ENCODE measurements around the gene STAT4.

STAT4 gene, protein sequence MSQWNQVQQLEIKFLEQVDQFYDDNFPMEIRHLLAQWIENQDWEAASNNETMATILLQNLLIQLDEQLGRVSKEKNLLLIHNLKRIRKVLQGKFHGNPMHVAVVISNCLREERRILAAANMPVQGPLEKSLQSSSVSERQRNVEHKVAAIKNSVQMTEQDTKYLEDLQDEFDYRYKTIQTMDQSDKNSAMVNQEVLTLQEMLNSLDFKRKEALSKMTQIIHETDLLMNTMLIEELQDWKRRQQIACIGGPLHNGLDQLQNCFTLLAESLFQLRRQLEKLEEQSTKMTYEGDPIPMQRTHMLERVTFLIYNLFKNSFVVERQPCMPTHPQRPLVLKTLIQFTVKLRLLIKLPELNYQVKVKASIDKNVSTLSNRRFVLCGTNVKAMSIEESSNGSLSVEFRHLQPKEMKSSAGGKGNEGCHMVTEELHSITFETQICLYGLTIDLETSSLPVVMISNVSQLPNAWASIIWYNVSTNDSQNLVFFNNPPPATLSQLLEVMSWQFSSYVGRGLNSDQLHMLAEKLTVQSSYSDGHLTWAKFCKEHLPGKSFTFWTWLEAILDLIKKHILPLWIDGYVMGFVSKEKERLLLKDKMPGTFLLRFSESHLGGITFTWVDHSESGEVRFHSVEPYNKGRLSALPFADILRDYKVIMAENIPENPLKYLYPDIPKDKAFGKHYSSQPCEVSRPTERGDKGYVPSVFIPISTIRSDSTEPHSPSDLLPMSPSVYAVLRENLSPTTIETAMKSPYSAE

DNA sequence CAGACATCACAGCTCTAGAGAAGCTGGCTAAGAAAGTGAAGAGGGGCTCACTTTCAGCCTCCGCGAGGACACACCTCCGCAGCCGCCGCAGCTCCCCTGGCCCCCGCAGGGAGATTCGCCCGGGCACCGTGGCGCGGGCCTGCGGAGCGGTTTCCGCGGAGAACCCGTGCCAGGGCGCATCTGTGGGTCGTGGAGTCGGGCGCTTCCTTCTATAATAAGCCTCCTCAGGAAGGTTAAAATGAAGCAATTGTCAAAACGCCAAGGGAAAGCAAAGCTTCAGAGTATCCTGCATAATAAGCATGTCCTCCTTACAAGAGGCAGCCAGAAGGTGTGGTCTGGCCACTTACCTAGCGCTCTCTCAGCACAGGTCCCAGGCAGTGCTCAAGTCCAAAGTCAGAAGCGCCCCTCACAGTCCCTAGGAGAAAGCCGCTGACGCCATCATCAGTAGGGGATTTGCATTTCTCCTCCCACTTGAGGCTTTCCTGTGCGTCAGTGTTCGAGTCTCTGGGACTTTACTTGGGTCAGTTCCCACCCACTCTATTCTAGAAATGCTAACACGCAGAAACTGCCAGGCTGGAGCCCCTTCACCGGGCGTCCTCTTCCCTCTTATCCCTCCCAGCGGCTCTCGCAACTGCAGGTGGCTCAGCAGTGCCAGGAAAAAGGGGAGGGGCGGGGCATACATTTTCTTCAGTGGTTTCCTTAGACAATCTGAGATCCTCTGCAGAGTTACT lies at the start of gene STAT4:
Gene STAT4, minus strand, starts transcription at position 395 of the 731 bp plus-strand sequence. CDS start 2,791 bp downstream, outside the sequence.
- DNase-seq, result no peak

DNA sequence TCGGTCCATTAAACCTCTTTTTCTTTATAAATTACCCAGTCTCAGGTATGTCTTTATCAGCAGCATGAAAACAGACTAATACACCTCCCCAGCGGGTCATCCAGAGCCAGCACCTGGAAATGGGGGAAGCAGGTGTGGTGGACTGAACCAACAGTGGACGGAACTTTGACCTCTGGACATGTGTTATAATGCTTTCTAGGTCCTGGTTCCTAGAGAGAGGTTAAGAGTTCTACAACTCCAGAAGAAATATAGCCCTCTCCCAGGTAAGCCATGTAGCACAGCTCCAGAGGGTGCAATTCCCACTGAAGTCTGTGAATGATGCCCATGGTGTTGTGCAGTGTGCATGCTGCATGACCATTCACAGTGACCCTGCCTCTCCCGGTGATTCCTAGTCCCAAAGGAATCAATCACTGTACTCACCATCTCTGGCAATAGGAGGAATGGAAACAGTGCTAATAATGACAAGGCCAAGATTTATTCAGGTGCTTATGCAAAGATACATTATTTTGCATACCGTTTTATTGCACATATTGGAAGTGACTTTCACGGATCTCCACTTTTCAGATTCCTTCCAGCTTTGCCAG lies 49.2 kb upstream of the STAT4 start:
- no peak for DNase-seq

DNA sequence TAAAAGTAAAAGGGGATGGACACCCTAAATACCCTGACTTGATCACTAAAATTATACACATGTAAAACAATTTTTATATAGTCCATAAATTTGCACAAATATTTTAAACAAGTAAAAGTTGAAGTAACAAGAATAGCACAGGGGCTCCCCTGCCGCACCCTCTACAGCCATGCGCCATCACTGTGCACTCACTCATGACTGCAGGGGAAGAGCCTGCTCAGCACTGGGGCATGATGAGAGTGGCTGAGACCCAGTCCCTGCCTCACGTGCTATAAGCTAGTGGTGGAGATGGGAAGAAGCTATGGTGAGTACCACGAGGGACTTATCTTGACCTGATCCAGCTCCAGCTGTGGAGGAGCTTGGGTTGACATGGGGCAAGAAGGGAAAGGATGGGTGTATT lies 47.5 kb upstream of the STAT4 start:
- DNase-seq, result no peak

DNA sequence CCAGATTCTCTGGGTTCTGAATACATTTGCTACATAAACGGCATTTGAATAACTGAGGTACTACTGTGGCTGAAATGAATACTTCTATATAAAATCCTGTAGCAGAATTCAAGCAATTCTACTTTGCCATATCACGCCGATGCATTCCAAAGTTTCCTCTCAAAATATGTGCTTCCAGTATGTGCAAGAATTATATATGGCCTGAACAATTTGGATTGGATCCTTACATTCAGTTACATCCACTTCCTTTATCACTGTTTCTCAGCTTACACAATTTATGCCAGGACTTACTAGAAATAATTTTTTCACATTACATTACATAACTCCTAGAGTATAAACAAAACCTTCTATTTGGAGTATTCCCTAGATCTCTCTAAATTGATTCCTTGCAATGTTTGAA lies 46.3 kb upstream of the STAT4 start:
- DNase-seq, result no peak

DNA sequence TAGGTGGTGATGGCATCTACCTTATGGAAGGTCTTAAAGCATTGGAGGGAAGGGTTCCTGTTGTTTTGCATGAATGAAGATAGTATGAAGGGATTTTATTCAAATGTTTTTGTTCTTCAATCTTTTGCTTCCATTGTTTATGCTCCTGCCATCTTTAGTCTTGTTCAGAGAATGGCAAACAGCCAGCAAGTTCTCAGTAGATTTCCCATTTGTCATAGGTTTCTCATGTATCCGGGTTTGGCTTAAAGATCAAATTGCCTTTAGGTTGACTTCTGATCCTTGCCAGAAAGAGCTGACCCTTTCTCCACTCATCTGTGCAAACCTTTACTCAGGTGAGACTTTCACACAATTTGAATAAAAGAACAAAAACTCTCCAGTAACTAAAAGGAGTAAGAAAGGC lies 44.2 kb upstream of the STAT4 start:
- no peak for DNase-seq

DNA sequence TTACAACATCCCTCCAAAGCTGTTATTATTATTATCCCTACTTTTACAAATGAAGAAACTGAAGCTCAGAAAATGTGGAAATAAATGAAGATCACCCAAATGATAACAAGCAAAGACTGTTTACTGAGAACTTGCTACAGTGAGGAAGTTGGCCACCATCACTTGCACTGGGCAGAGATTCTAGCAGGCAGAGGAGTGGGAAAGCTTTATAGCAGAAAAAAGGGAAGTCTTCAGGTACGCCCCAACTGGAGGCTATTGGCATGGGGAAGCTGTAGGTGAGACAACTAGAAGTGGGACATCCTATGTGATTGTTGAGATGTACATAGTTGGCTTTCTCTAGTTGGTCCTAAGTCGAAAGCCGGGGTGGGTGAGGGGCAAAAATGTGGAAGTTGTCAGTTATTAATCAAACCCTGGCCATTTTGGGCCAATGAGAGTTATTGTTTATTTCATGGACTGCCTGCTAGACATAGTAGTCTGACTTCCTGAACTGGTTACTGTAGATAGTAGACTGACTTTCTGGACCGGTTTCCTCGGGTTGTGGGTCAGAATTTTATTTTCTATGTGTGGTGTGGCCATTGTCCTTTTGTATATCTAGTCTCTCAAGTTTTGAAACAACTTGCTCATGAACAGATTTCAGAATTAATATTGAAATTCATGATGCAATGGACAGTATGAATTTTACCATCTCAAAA lies 40.2 kb upstream of the STAT4 start:
- no peak for DNase-seq

DNA sequence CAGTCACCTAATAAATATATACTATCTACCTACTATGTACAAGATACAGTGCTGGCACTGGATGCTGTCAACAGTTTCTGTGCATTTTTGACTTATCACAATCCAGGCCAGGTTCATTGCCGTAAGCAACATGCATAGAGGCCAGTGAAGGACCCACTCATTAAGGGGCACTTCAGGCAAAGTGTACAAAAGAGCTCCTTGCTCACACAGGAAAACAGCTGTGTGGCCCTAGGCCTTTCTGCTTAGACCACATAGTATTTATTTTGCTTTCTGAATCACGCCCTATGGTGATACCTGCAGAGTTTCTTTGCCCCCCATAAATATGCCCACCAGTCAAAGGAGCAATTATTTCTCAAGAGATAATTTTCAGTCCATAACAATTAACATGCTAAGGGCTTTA lies 39.6 kb upstream of the STAT4 start:
- DNase-seq, result no peak

DNA sequence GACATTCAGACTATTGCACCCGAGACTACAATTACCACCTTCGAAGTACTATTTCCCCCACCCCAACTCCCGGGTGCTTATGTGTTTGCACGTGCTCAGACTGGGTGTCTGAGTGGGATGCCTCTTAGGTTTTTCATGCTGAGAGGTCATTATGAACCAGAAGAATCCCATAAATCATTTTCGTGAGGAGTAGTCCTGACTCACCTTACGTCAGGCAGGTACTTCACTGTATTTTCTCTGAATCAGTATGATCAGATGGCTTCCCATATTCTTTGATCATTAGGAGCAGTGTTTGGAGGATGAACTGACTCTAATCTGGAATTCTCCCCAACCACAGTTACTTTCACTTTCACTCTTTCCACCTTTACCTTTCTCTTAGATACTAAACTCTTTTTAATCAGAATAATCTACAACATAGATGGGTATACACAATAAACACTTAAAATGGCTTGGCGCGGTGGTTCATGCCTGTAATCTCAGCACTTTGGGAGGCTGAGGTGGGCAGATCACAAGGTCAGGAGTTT lies 38.4 kb upstream of the STAT4 start:
- DNase-seq, result no peak

DNA sequence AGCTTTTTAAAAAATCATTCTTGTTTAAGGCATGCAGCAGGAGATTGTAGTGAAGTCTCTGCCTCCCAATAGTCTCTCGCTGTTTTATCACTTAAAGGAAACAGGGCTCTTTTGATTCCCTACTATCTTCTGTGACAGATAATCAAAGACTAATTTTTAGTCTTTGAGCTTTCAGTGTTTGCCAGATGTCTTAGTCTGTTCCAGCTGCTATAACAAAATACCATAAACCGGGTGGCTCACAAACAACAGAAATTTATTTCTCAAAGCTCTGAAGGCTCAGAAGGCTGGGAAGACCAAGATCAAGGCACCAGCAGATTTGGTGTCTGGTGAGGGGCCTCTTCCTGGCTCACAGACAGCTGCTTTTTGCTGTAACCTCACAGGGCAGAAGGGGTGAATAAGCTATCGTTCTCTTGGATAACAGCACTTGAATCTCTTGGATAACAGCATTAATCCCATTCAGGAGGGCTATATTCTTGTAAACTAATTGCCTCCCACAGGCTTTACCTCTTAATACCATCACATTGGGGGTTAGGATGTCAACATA lies 37.8 kb upstream of the STAT4 start:
- no peak for DNase-seq

DNA sequence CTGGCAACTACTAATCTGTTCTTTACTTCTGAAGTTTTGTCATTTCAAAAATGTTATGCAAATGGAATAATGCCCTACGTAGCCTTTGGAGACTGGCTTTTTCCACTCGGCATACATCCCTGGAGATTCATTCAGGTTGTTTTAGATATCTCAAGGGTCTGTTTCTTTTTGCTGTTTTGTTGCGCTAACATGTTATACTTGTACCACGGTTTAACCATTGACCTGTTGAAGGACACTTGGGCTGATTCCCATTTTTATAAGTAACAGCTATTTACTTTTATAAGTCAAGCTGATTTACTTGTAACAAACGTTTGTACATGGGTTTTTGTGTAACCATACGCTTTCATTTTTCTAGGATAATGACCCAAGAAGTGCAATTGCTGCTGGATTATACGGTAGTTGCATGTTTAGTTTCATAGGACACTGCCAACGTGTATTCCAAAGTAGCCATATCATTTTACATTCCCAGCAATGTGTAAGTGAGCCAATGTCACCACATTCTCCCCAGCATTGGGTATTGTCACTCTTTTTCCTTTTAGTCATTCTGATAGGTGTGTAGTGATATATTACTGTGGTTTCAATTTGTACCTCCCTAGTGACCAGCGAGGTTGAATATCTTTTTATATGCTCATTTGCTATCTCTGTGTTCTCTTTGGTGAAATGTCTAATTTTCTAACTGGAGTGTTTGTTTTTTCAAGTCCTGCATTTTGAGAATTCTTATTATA lies 36.5 kb upstream of the STAT4 start:
- no peak for DNase-seq

DNA sequence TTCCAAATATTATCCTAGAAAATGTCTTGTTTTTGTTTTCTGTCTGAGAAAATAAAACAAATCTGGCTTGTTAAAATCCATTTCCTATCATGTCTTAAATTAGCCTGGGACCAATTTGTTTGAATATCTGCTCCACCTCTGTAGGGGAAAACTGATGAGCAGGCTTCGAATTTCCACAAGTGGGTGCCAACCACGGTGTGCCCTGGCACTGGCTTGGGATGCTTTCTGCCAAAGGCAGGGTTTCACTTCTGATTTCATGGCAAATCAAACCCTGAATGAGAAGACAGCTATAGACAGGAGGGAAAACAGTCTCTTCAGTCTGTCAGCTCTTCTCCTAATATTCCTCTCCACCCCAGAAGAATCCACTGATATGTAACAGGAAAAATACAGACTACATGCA lies 33.7 kb upstream of the STAT4 start:
- DNase-seq, result no peak

DNA sequence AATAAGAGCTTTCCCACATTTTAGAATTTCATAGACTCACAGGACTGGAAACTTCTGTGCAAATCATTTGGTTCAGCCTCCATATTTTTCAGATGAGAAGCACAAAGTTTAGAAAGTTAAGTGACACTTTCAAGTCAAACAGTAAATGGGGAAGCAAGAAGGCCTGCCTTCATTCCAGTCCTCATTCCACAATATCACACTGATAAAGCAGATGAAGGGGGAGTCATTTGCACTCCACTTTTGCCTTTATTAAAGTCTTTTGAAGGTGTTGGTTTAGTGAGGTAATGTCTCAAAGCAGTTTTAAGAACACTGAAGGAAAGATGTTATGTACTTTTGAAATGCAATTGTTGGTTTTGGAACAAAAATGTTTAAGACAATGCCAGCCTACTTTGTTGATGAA lies 32.7 kb upstream of the STAT4 start:
- DNase-seq, result no peak

DNA sequence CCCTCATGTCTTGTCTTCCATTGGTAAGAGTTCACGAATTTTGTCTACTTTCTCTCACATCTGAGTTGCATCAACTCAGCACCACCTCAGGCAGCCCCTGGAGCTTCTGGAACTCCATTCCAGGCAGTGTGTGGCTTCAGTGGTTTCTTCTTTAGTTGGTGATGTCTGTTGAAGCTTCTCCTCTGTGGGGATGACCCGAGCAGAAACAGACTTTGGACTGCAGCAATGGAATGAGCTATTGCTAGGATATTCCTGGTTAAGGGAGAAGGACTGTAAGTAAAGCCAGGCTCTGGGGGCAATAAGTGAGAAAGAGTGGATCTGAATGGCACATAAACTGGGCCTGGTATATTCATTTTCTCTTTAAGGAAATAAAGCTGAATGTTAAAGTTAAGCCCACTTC lies 32.3 kb upstream of the STAT4 start:
- no peak for DNase-seq

DNA sequence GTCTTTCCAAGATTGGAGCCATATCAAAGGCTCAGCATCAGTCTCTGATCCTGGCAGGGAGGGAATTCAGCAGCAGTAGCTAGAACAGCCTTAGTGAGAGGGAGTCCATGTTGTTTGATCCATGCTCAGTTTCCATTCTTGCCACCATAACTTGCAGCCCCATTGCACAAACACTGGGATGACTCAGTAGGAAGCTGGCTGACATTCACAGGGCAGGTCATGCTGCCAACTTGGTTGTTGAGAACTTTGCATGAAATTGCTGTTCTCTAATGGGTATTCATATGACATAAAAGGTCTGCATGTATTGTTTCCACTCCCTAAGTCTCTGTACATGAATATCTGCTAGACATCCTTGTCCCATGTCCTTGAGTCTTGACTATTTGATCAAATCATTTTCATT lies 29.9 kb upstream of the STAT4 start:
- DNase-seq, result no peak

DNA sequence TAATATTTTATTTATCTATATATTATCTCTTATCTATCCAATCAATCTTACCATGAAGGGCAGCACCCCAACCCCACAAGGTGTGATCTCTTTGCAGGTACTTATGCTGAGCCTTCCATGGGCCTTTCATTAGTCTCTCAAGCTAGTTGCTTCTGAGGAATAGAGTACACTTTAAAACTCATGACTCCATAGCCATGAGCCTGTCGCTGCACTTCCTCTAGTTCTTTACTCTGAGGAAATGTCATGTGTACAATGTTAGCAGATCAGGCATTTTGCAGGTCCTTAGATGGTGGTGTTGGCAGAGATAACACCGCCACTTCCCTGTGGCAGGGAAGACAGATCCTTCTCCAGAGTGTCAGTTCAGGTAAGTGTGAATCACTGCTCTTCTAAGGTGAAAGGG lies 29.5 kb upstream of the STAT4 start:
- no peak for DNase-seq

DNA sequence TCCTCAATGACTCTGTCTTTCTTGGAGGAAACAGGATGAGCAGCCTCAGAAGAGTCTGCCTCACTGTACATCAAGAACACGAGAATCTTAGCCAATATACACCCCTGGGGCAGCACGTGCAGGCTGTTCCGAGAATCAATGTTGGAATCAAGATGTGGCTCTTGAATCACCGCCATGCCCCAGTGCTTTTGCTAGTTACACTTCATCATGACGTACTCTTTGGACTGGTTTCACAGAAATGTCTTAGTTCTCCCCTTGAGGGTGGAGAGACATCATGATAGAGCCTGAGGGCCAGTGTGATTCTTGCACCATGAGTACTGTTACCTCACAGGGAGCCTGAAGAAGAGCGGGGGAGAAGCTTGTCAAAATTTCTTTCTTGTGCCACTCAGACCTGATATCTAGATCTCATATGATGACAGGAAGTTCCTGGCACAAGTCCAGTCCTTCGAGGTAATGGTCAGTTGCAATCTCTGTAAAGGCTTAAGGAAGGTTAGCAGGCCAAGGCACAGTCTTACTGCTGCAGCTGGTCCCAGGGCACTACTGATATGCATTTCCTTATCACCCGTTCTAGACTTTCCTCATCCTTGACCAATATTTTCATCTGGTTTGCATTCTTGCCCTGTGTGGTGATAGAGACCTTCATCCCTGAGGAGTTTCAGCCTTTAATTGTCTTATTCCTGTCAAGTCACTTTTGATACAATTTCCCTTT lies 28.2 kb upstream of the STAT4 start:
- no peak for DNase-seq

DNA sequence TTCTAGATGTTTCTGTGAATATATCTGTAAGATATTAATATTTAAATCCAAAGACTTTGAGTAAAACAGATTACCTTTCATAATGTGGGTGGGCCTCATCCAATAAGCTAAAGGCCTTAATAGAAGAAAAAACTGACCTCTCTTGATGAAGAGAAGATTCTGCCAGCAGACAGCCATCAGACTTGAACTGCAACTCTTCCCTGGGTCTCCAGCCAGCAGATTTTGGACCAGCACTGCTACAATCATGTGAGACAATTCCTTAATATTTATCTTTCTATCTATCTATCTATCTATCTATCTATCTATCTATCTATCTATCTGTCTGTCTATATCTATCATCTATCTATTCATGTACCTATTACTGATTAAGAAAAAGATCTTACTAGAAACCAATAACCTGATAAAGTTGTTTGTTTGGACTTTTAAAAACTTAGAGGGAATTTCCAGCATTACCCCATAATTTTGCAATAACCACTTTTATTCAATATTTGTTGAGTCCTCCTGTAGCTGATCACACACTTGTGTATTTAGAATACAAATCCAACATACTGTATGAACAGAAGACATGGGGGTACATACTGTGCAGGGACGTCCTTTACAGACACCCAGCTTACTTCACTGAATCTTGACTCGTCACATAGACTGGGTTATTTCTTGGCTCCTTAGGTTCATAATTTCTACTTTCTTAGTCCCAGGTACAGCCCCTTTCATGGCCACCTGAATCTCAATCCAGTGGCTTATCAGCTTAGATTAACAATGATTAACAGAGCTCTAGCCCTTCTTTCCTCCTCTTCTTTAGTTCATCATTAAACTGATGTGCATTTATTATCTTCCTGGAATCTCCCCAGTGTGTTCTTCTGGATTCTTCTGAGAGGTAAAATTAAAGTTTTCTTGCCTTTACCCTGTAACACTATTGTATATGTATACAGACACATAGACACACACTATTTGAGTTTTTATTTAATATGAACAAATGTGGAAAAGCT lies 27.2 kb upstream of the STAT4 start:
- no peak for DNase-seq

DNA sequence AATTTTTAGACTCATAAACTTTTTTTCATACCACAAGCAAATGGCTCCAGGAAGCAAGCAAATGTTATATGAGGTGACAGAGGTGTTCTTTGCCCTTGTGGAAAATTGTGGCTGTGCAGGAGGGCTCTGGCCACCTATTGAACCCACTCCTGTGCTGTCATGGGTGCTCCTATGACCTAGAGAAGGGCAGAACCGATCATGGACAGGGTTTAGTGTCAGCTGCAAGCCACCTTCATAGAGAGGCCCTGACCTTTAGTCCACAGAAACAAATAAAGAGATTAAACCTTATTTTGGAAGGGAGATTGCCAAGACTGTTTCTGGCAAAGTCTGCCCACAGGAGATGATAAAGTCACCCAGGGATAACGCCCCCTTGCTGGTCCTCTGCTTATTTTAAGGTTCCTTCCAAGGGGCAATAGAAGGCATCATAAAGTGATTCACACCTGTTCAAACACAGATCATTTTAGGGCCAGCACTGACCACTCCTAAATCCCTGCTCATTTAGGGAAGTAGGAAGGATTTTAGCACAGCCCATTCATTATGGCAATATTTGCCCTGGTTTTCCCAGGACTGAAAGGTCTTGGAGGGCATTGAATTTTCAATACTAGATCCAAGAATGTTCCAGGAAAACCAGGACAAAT lies 26.1 kb upstream of the STAT4 start:
- DNase-seq, result no peak

DNA sequence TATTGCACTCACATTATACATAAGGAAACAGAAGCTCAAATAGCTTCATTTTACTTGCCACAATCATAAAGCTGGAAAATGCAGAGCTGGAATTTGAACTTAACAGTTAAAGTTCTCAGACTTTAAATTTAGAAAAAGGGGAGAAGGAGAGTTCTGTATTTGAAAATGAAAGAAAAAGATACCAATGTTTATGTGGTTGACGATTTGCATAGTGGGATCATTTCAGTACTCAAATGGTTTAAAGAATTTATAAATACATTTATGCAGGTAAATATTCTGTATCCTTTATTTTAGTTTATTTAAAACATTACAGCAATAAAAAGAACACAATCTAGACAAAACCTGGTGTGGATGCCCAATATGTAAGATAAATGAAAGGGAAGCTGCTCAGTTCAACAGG lies 25.5 kb upstream of the STAT4 start:
- DNase-seq, result no peak

Measured in NCI-H187 treated with DMSO at 0.1 percent for 48 hours (cell line).